CD8-positive, alpha-beta memory T cell (primary cell): ENCODE data around the gene ZDHHC14. TPM values are rescaled to one million over a fixed set of nuclear protein-coding genes. Genes with fewer than 3 reads are reported as not detected.

Experiments used
- CTCF ChIA-PET: fragments of 350-600 bp; sonication (Branson Sonifier 250); formaldehyde crosslinking; loops from one replicate; lab custom pipeline; 2021; ENCODE audit warnings: antibody characterized with exemption; lab: Charles Lee
- POLR2A ChIA-PET: fragments of 350-600 bp; sonication (Branson Sonifier 250); formaldehyde crosslinking; loops from one replicate; lab custom pipeline; 2021; ENCODE audit warnings: antibody characterized with exemption; lab: Charles Lee
- DNase-seq, 5 donors: peaks; one replicate each; pipeline versions ENCODE4 v3.0.0 to v3.0.0-alpha.2; 2020 to 2022; ENCODE audit warnings: mixed read lengths in 1 of 5
- H3K27ac ChIP-seq: one replicate; pipeline ENCODE4 v1.7.0; 2013; ENCODE audit warnings: low read depth, mild to moderate bottlenecking, low read length, moderate library complexity
- H3K27me3 ChIP-seq: 2 replicates; pipeline ENCODE4 v1.7.0; 2013; ENCODE audit warnings: low read length, mild to moderate bottlenecking; ENCODE audit not compliant: insufficient read depth, poor library complexity, severe bottlenecking
- H3K36me3 ChIP-seq: 2 replicates; pipeline ENCODE4 v1.7.0; 2013; ENCODE audit warnings: mild to moderate bottlenecking, low read length, moderate library complexity; ENCODE audit not compliant: insufficient read depth
- H3K4me1 ChIP-seq: 2 replicates; pipeline ENCODE4 v1.7.0; 2013; ENCODE audit warnings: mild to moderate bottlenecking, low read length, moderate library complexity; ENCODE audit not compliant: insufficient read depth
- H3K4me3 ChIP-seq: 2 replicates; pipeline ENCODE4 v1.7.0; 2013; ENCODE audit warnings: mild to moderate bottlenecking, low read length
- H3K9me3 ChIP-seq: 2 replicates; pipeline ENCODE4 v1.7.0; 2013; ENCODE audit warnings: mild to moderate bottlenecking, low read length
- H3K27ac Mint-ChIP-seq, 8 donors: one replicate each; pipeline ENCODE4 v1.8.0; 2020 to 2021; ENCODE audit warnings: mixed read lengths in 8 of 8, mild to moderate bottlenecking in 6 of 8, inconsistent platforms in 3 of 8, moderate library complexity in 3 of 8
- H3K27me3 Mint-ChIP-seq, 2 donors: one replicate each; pipeline ENCODE4 v1.8.0; 2020 to 2021; ENCODE audit warnings: mixed read lengths in 2 of 2, mild to moderate bottlenecking in 1 of 2, moderate library complexity in 1 of 2
- H3K36me3 Mint-ChIP-seq, 3 donors: one replicate each; pipeline ENCODE4 v1.8.0; 2020 to 2021; ENCODE audit warnings: mixed read lengths in 3 of 3, inconsistent platforms in 1 of 3, mild to moderate bottlenecking in 1 of 3
- H3K4me1 Mint-ChIP-seq, 3 donors: one replicate each; pipeline ENCODE4 v1.8.0; 2020 to 2021; ENCODE audit warnings: mixed read lengths in 3 of 3, inconsistent platforms in 1 of 3, mild to moderate bottlenecking in 1 of 3
- H3K4me3 Mint-ChIP-seq, 7 donors: one replicate each; pipeline ENCODE4 v1.8.0; 2020 to 2021; ENCODE audit warnings: mixed read lengths in 7 of 7, mild to moderate bottlenecking in 6 of 7, moderate library complexity in 4 of 7, inconsistent platforms in 2 of 7
- H3K9me3 Mint-ChIP-seq, 5 donors: one replicate each; pipeline ENCODE4 v1.8.0; 2020 to 2022; ENCODE audit warnings: mixed read lengths in 5 of 5, mild to moderate bottlenecking in 3 of 5, moderate library complexity in 2 of 5, inconsistent platforms in 1 of 5
- polyA plus RNA-seq: library from polyadenylated mRNA; unstranded; fragments of 300-500 nt; fragmentation: Illumina TruSeq; gene quantifications from one replicate; pipeline ENCODE4 v1.2.3, GENCODE V29; 2021
- total RNA-seq, 2 experiments: library from RNA; stranded (reverse); gene quantifications; one replicate each; pipeline ENCODE4 v1.2.3, GENCODE V29; 2021

Gene ZDHHC14
- total and polyA plus RNA-seq, 3 experiments from 2014 or later, result 4.2 to 8.1 (median 6.3) TPM

DNA sequence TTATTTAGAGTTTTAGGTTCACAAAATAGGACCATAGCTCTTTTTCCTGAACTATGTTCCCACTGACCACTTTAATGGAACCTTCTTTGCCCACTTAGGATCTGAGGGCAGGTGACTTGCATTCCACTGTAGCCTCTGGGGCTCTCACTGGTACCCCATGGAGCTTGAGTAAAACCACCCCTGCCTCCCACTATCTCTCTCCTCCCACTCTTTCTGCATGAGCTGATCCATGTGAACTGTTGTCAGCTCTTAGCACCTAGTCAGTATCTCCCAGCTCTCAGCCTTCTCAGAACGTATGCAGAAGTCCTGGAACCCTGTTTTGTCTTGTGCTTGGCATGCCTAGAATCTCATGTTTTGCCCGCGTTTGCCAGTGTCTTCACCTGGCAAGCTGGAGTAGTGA, 241.4 kb downstream of the ZDHHC14 start:
- Mint-ChIP-seq H3K4me1 (no peaks in the 10 kb centered on the region), H3K27me3 (peaks cover 0 to 2% of the 10 kb centered on the region in 2 donors), H3K4me3 (no peak overlapping the region), H3K27ac (no peak overlapping the region), H3K9me3 (no peaks in the 10 kb centered on the region), H3K36me3 (peaks cover 0 to 4% (median 1%) of the 10 kb centered on the region in 3 donors)
- POLR2A ChIA-PET, result no interaction called here
- H3K27me3 ChIP-seq, result no peaks in the 10 kb centered on the region
- H3K4me1 ChIP-seq, result no peaks in the 10 kb centered on the region
- no peaks in the 10 kb centered on the region for H3K36me3 ChIP-seq
- DNase-seq, result no peak
- no peaks in the 10 kb centered on the region for H3K9me3 ChIP-seq
- H3K27ac ChIP-seq, result no peak overlapping the region
- H3K4me3 ChIP-seq, result no peak overlapping the region
- CTCF ChIA-PET, result interaction anchor here (1.0 kb wide), 1 partner anchor 25 kb away, joined by 3 read pairs; no protein-coding TSS in a partner anchor

DNA sequence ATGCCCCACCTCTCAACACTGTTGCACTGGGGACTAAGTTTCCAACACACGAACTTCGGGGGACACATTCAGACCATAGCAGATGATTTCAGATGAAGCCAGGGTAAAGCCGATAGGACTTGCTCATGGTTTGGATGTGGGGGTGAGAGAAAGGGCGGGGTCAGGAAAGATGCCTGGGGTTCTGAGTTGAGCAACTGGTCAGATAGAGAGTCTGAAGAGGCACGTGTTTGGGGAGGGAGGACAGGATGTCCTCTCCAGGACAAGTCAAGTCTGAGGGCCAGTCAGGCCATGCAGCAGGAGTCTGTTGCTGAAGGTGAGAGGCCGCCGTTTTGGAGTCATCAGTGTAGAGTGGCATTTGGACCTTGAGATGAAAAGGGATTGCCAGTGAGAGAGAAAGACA, 244.1 kb downstream of the ZDHHC14 start:
- H3K36me3 ChIP-seq, result no peaks in the 10 kb centered on the region
- Mint-ChIP-seq H3K36me3 (peaks cover 0 to 4% (median 1%) of the 10 kb centered on the region in 3 donors), H3K4me3 (no peak overlapping the region), H3K27ac (no peak overlapping the region), H3K9me3 (no peaks in the 10 kb centered on the region), H3K27me3 (peaks cover 0 to 6% of the 10 kb centered on the region in 2 donors), H3K4me1 (no peaks in the 10 kb centered on the region)
- no peaks in the 10 kb centered on the region for H3K9me3 ChIP-seq
- no peaks in the 10 kb centered on the region for H3K27me3 ChIP-seq
- no peaks in the 10 kb centered on the region for H3K4me1 ChIP-seq
- H3K4me3 ChIP-seq, result no peak overlapping the region
- ChIA-PET POLR2A (no interaction called here), CTCF (no interaction called here)
- DNase-seq, result no peak
- H3K27ac ChIP-seq, result no peak overlapping the region

DNA sequence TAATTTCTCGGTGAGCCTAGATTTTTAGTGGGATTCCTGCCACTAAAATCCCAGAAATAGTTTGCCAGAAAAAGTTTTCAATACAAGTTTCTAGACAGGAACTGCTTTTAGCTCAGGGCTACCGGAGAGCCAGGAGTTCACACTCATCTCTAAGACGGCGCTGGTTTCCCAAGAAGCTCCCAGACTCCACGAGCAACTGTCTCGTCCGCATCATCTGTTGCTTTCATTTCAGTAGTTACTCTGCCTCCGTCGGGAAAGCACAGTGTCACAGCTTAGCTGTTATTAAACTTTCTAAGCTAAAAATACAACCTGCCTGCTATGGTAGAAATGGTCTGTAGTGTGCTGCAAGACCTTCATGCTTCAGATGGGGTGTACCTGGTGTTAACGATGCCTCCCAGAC, 244.8 kb downstream of the ZDHHC14 start:
- Mint-ChIP-seq H3K27ac (peak overlapping the region in 1 of 8 donors; percentile 29), H3K4me1 (no peaks in the 10 kb centered on the region), H3K36me3 (peaks cover 0 to 4% (median 1%) of the 10 kb centered on the region in 3 donors), H3K9me3 (no peaks in the 10 kb centered on the region), H3K4me3 (no peak overlapping the region), H3K27me3 (peaks cover 0 to 6% of the 10 kb centered on the region in 2 donors)
- Histone ChIP-seq H3K27me3 (no peaks in the 10 kb centered on the region), H3K36me3 (no peaks in the 10 kb centered on the region), H3K27ac (no peak overlapping the region), H3K4me3 (no peak overlapping the region), H3K4me1 (no peaks in the 10 kb centered on the region), H3K9me3 (no peaks in the 10 kb centered on the region)
- ChIA-PET CTCF (no interaction called here), POLR2A (no interaction called here)
- no peak for DNase-seq

DNA sequence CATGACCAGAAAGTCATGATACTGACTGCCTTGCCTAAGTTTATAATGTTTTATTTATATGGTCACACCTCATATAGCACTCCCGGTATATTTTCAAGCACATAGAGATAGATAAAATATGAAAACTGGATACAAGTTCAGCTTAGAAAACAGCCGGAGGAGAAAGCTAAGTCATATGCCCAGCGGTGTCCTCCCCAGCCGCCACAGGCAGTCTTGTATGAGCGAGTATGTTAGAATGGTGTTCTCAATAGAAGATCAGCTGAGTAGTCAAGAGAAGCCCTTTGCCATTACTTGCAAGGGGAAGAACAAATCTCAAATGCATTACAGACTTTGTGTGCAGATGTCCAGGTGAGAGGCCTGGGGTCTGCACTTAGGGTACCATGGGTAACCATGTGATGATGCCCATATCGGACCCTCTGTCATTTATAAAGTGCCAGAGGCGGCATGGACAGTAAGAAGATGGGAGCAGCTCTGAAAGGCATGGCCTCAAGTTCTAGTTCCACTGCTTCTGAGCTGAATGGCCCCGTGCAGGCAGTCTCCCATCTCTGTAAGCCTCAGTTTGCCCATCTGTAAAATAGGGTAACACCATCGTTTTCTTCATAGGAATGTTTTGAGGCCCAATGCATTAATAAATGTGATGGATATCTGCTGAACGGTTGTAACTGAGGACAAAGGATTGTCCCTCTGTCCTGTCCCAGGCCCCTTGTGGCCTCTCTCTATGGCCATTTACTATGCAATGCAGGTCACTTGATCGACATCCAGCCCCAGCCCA, 246.4 kb downstream of the ZDHHC14 start:
- CTCF ChIA-PET, result no interaction called here
- H3K9me3 Mint-ChIP-seq, result no peaks in the 10 kb centered on the region

DNA sequence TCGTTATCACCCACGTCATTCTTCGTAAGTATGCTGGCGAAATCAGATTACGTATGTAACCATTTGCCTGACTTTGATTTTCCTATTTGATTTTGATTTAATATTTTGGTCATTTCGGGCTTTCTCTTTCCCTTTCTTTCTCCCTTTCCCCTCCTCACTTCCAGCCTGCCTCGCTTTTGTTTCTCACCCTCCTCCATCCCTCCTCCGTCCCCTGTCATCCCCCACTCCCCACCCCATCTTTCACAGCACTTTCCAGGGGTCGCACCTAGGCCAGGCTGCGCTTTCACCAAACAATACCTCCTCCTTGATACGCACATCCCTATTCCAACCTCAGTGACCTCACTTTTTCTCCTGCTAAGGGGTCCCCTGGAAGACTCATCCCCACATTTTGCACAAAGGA, 247.5 kb downstream of the ZDHHC14 start:
- H3K36me3 ChIP-seq, result no peaks in the 10 kb centered on the region
- ChIA-PET CTCF (no interaction called here), POLR2A (no interaction called here)
- Mint-ChIP-seq H3K27ac (no peak overlapping the region), H3K9me3 (no peaks in the 10 kb centered on the region), H3K27me3 (peaks cover 0 to 4% of the 10 kb centered on the region in 2 donors), H3K36me3 (peaks cover 0 to 6% (median 0%) of the 10 kb centered on the region in 3 donors), H3K4me3 (no peak overlapping the region), H3K4me1 (no peaks in the 10 kb centered on the region)
- no peaks in the 10 kb centered on the region for H3K27me3 ChIP-seq
- no peak overlapping the region for H3K27ac ChIP-seq
- H3K4me1 ChIP-seq, result no peaks in the 10 kb centered on the region
- no peak overlapping the region for H3K4me3 ChIP-seq
- DNase-seq, result no peak
- H3K9me3 ChIP-seq, result no peaks in the 10 kb centered on the region

More for the DNA sequence above, 246.4 kb downstream of the ZDHHC14 start:
- Histone ChIP-seq H3K27me3 (no peaks in the 10 kb centered on the region), H3K36me3 (no peaks in the 10 kb centered on the region), H3K9me3 (no peaks in the 10 kb centered on the region), H3K4me1 (no peaks in the 10 kb centered on the region), H3K4me3 (no peak overlapping the region), H3K27ac (no peak overlapping the region)
- DNase-seq, result no peak
- Mint-ChIP-seq H3K27me3 (peaks cover 0 to 6% of the 10 kb centered on the region in 2 donors), H3K36me3 (peaks cover 0 to 4% (median 1%) of the 10 kb centered on the region in 3 donors), H3K4me3 (no peak overlapping the region), H3K4me1 (no peaks in the 10 kb centered on the region), H3K27ac (no peak overlapping the region)
- POLR2A ChIA-PET, result no interaction called here

DNA sequence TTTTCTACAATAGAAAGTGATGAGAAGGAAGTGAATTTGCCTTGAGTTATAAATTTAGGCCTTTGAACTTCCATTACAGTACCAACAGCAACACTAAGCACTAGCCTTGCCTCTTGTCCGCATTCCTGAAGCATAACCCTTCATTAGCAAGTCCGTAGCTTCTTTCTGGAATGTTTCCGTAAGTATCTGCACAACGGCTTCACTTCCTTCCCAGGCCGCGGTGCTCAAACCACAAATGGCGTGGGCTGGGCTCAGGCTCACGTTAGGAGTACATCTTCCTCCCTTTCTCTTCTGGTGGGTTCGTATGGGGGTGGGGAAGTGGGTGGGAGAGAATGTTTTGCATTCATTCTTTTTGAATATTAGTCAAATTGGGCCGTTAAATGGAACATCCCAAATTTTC, 248.2 kb downstream of the ZDHHC14 start:
- Histone ChIP-seq H3K4me3 (no peak overlapping the region), H3K36me3 (no peaks in the 10 kb centered on the region), H3K9me3 (no peaks in the 10 kb centered on the region), H3K4me1 (no peaks in the 10 kb centered on the region), H3K27ac (no peak overlapping the region), H3K27me3 (no peaks in the 10 kb centered on the region)
- no peaks in the 10 kb centered on the region for H3K9me3 Mint-ChIP-seq
- peaks cover 0 to 6% (median 0%) of the 10 kb centered on the region in 3 donors for H3K36me3 Mint-ChIP-seq
- peaks cover 0 to 4% of the 10 kb centered on the region in 2 donors for H3K27me3 Mint-ChIP-seq
- no peak for DNase-seq
- CTCF ChIA-PET, result no interaction called here
- H3K27ac Mint-ChIP-seq, result no peak overlapping the region
- POLR2A ChIA-PET, result no interaction called here
- no peak overlapping the region for H3K4me3 Mint-ChIP-seq
- no peaks in the 10 kb centered on the region for H3K4me1 Mint-ChIP-seq

DNA sequence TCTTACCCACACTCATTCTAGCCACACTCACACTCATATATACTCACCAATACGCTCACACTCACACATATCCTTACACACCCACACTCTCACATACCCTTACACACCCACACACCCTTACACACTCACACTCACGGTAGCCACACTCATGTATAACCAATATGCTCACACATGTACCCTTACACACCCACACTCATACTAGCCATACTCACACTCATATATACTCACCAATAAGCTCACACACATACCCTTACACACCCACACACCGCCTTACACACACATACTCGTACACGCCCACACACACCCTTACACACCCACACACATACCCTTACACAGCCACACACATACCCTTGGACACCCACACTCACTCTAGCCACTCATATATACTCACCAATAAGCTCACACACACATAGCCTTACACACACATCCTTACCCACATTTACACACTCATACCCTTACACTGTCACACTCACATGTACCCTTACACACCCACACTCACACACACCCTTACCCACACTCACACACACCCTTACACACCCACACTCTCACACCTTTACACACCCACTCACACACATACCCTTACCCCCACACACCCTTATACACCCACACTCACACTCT, 249.6 kb downstream of the ZDHHC14 start:
- no peaks in the 10 kb centered on the region for H3K27me3 ChIP-seq
- no peaks in the 10 kb centered on the region for H3K9me3 ChIP-seq
- no peaks in the 10 kb centered on the region for H3K36me3 ChIP-seq
- H3K9me3 Mint-ChIP-seq, result no peaks in the 10 kb centered on the region
- H3K27ac ChIP-seq, result no peak overlapping the region
- POLR2A ChIA-PET, result no interaction called here
- peaks cover 0 to 4% of the 10 kb centered on the region in 2 donors for H3K27me3 Mint-ChIP-seq
- no peak overlapping the region for H3K27ac Mint-ChIP-seq
- no peaks in the 10 kb centered on the region for H3K4me1 Mint-ChIP-seq
- H3K36me3 Mint-ChIP-seq, result peaks cover 0 to 5% (median 0%) of the 10 kb centered on the region in 3 donors
- DNase-seq, result no peak
- no peak overlapping the region for H3K4me3 ChIP-seq
- H3K4me3 Mint-ChIP-seq, result no peak overlapping the region
- no peaks in the 10 kb centered on the region for H3K4me1 ChIP-seq
- CTCF ChIA-PET, result no interaction called here

DNA sequence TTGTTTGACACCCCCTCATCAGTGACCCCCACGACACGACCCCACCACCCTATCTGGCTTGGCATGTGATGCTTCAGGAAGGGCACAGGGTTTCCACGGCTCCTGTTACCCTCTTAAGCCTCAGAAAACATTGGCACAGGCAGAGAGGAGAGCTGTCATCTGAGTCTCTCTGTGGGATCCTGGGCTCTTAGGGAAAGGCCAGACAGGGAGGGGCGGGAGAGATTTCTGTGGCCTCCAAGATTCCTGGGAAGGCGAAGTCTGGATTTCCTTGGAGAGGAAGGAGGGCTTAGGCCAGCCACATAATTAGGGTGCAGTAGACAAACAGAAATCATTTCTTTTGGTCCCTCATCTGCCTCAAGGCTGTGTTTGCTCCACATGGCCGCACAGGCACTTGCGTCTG, 250.4 kb downstream of the ZDHHC14 start:
- Mint-ChIP-seq H3K27ac (no peak overlapping the region), H3K36me3 (peaks cover 0 to 5% (median 0%) of the 10 kb centered on the region in 3 donors), H3K9me3 (no peaks in the 10 kb centered on the region), H3K4me1 (no peaks in the 10 kb centered on the region), H3K27me3 (peaks cover 0 to 4% of the 10 kb centered on the region in 2 donors), H3K4me3 (no peak overlapping the region)
- no peaks in the 10 kb centered on the region for H3K4me1 ChIP-seq
- no peak overlapping the region for H3K27ac ChIP-seq
- no peaks in the 10 kb centered on the region for H3K27me3 ChIP-seq
- H3K9me3 ChIP-seq, result no peaks in the 10 kb centered on the region
- no peaks in the 10 kb centered on the region for H3K36me3 ChIP-seq
- no peak overlapping the region for H3K4me3 ChIP-seq
- DNase-seq, result no peak
- ChIA-PET POLR2A (no interaction called here), CTCF (no interaction called here)
